ENCODE results near the gene MTX3.

Gene MTX3

GRCh38 chr5:79990598-79991507 is at the start of gene MTX3:
MTX3 (minus strand) TSS chr5:79991262; CDS start chr5:79991238, 24 bp downstream.
- DNase-seq (ENCODE audit: low spot score in 2 of 2) (peak; percentile 75 to 93), ATAC-seq (peak; percentile 92)
- Mint-ChIP-seq H3K36me3 (peaks cover 58% of the 10 kb centered on the region), H3K4me3 (peak within 1 kb of the TSS; percentile 73), H3K27ac (peak within 1 kb of the TSS; percentile 97), H3K4me1 (peaks cover 35% of the 10 kb centered on the region), H3K9me3 (no peaks in the 10 kb centered on the region)

- DNase-seq (ENCODE audit: low spot score in 2 of 2), result no peak
- Mint-ChIP-seq H3K4me3 (no peak overlapping the region), H3K4me1 (peaks cover 10% of the 10 kb centered on the region), H3K36me3 (no peaks in the 10 kb centered on the region), H3K27ac (no peak overlapping the region), H3K9me3 (no peaks in the 10 kb centered on the region)
- no peak for ATAC-seq
These were observed 48.6 kb upstream of the MTX3 start for GRCh38 chr5:80039650-80040049.

- H3K4me1 Mint-ChIP-seq, result peaks cover 10% of the 10 kb centered on the region
- H3K9me3 Mint-ChIP-seq, result no peaks in the 10 kb centered on the region
- ATAC-seq (peak; percentile 91), DNase-seq (ENCODE audit: low spot score in 2 of 2) (no peak)
- no peaks in the 10 kb centered on the region for H3K36me3 Mint-ChIP-seq
- no peak overlapping the region for H3K4me3 Mint-ChIP-seq
- peak overlapping the region; percentile 12 for H3K27ac Mint-ChIP-seq
These were observed 46.3 kb upstream of the MTX3 start for GRCh38 chr5:80037366-80037765.

- Mint-ChIP-seq H3K4me1 (peaks cover 10% of the 10 kb centered on the region), H3K9me3 (no peaks in the 10 kb centered on the region), H3K4me3 (no peak overlapping the region), H3K36me3 (no peaks in the 10 kb centered on the region), H3K27ac (no peak overlapping the region)
- ATAC-seq, result no peak
- no peak for DNase-seq (ENCODE audit: low spot score in 2 of 2)
These were observed 45.6 kb upstream of the MTX3 start for GRCh38 chr5:80036615-80037014.

- H3K27ac Mint-ChIP-seq, result no peak overlapping the region
- H3K4me3 Mint-ChIP-seq, result peak overlapping the region; percentile 22
- H3K4me1 Mint-ChIP-seq, result peaks cover 10% of the 10 kb centered on the region
- ATAC-seq (no peak), DNase-seq (ENCODE audit: low spot score in 2 of 2) (no peak)
- H3K36me3 Mint-ChIP-seq, result no peaks in the 10 kb centered on the region
- no peaks in the 10 kb centered on the region for H3K9me3 Mint-ChIP-seq
These were observed 44.8 kb upstream of the MTX3 start for GRCh38 chr5:80035839-80036238.

- H3K36me3 Mint-ChIP-seq, result no peaks in the 10 kb centered on the region
- ATAC-seq (no peak), DNase-seq (ENCODE audit: low spot score in 2 of 2) (no peak)
- H3K27ac Mint-ChIP-seq, result no peak within 1 kb of the TSS
- H3K9me3 Mint-ChIP-seq, result no peaks in the 10 kb centered on the region
- H3K4me3 Mint-ChIP-seq, result peak within 1 kb of the TSS; percentile 22
- peaks cover 10% of the 10 kb centered on the region for H3K4me1 Mint-ChIP-seq
These were observed 44.1 kb upstream of the MTX3 start, which contains the start of gene THBS4 for GRCh38 chr5:80034962-80035821. THBS4 (plus strand) TSS chr5:80035348; CDS start chr5:80035538, 190 bp downstream.

- H3K27ac Mint-ChIP-seq, result no peak overlapping the region
- no peak for DNase-seq (ENCODE audit: low spot score in 2 of 2)
- H3K4me3 Mint-ChIP-seq, result peak overlapping the region; percentile 22
- H3K36me3 Mint-ChIP-seq, result no peaks in the 10 kb centered on the region
- peaks cover 10% of the 10 kb centered on the region for H3K4me1 Mint-ChIP-seq
- ATAC-seq, result no peak
- no peaks in the 10 kb centered on the region for H3K9me3 Mint-ChIP-seq
These were observed 43.5 kb upstream of the MTX3 start for GRCh38 chr5:80034559-80034958.

- Mint-ChIP-seq H3K27ac (no peak overlapping the region), H3K9me3 (no peaks in the 10 kb centered on the region), H3K36me3 (no peaks in the 10 kb centered on the region), H3K4me1 (peaks cover 10% of the 10 kb centered on the region), H3K4me3 (no peak overlapping the region)
- ATAC-seq (peak; percentile 90), DNase-seq (ENCODE audit: low spot score in 2 of 2) (peak in 1 of 2 donors; percentile 56)
These were observed 42.5 kb upstream of the MTX3 start for GRCh38 chr5:80033513-80033912.

- H3K4me3 Mint-ChIP-seq, result no peak overlapping the region
- H3K36me3 Mint-ChIP-seq, result no peaks in the 10 kb centered on the region
- ATAC-seq, result no peak
- no peaks in the 10 kb centered on the region for H3K4me1 Mint-ChIP-seq
- H3K9me3 Mint-ChIP-seq, result no peaks in the 10 kb centered on the region
- DNase-seq (ENCODE audit: low spot score in 2 of 2), result no peak
- H3K27ac Mint-ChIP-seq, result no peak overlapping the region
These were observed 40.0 kb upstream of the MTX3 start for GRCh38 chr5:80031109-80031508.

- Mint-ChIP-seq H3K27ac (no peak overlapping the region), H3K36me3 (no peaks in the 10 kb centered on the region), H3K4me3 (no peak overlapping the region), H3K9me3 (no peaks in the 10 kb centered on the region), H3K4me1 (no peaks in the 10 kb centered on the region)
- no peak for ATAC-seq
- DNase-seq (ENCODE audit: low spot score in 2 of 2), result no peak
These were observed 35.8 kb upstream of the MTX3 start for GRCh38 chr5:80026841-80027240.

- H3K9me3 Mint-ChIP-seq, result no peaks in the 10 kb centered on the region
- H3K4me3 Mint-ChIP-seq, result no peak overlapping the region
- ATAC-seq (no peak), DNase-seq (ENCODE audit: low spot score in 2 of 2) (no peak)
- no peak overlapping the region for H3K27ac Mint-ChIP-seq
- H3K36me3 Mint-ChIP-seq, result no peaks in the 10 kb centered on the region
- no peaks in the 10 kb centered on the region for H3K4me1 Mint-ChIP-seq
These were observed 34.0 kb upstream of the MTX3 start for GRCh38 chr5:80025069-80025468.

- no peak for DNase-seq (ENCODE audit: low spot score in 2 of 2)
- H3K9me3 Mint-ChIP-seq, result no peaks in the 10 kb centered on the region
- ATAC-seq, result no peak
- H3K36me3 Mint-ChIP-seq, result no peaks in the 10 kb centered on the region
- H3K27ac Mint-ChIP-seq, result no peak overlapping the region
- H3K4me1 Mint-ChIP-seq, result no peaks in the 10 kb centered on the region
- H3K4me3 Mint-ChIP-seq, result no peak overlapping the region
These were observed 19.8 kb upstream of the MTX3 start for GRCh38 chr5:80010754-80011392.

GRCh38 chr5:80008995-80009765 is 18.1 kb upstream of the MTX3 start:
- DNase-seq (ENCODE audit: low spot score in 2 of 2), result no peak
- Mint-ChIP-seq H3K4me3 (no peak overlapping the region), H3K27ac (no peak overlapping the region), H3K36me3 (no peaks in the 10 kb centered on the region), H3K9me3 (no peaks in the 10 kb centered on the region), H3K4me1 (no peaks in the 10 kb centered on the region)
- ATAC-seq, result no peak

- Mint-ChIP-seq H3K4me3 (no peak overlapping the region), H3K4me1 (no peaks in the 10 kb centered on the region), H3K27ac (no peak overlapping the region), H3K9me3 (no peaks in the 10 kb centered on the region), H3K36me3 (no peaks in the 10 kb centered on the region)
- no peak for ATAC-seq
- DNase-seq (ENCODE audit: low spot score in 2 of 2), result no peak
These were observed 11.6 kb upstream of the MTX3 start for GRCh38 chr5:80002677-80003076.
